Esophagus muscularis mucosa (tissue), 4 donors: ENCODE measurements around the gene KDM5C. TPM values are rescaled to one million over a fixed set of nuclear protein-coding genes. Genes with fewer than 3 reads are reported as not detected.

Experiments used
- DNase-seq: peaks from one replicate; pipeline ENCODE4 v3.0.0-alpha.2; 2017; ENCODE audit errors: extremely low spot score
- H3K27ac ChIP-seq, 4 donors: fragments of 200-600 bp; sonication (generic); replicated peaks in 1 of 4; 1 replicate in 3 of 4; 2 replicates in 1 of 4; pipeline ENCODE4 v1.5.1; 2016 to 2019; ENCODE audit warnings: mild to moderate bottlenecking in 1 of 4
- H3K27me3 ChIP-seq, 4 donors: fragments of 200-600 bp; sonication (generic); one replicate each; pipeline versions ENCODE4 v1.5.1 to v1.6.0; 2016 to 2019
- H3K36me3 ChIP-seq, 4 donors: fragments of 200-600 bp; sonication (generic); one replicate each; pipeline ENCODE4 v1.5.1; 2016 to 2019
- H3K4me1 ChIP-seq, 4 donors: fragments of 200-600 bp; sonication (generic); one replicate each; pipeline ENCODE4 v1.5.1; 2016 to 2019
- H3K4me3 ChIP-seq, 4 donors: fragments of 200-600 bp; sonication (generic); 1 replicate in 2 of 4; 2 replicates in 2 of 4; pipeline ENCODE4 v1.5.1; 2016 to 2019; ENCODE audit warnings: mild to moderate bottlenecking in 4 of 4, moderate library complexity in 1 of 4
- H3K9me3 ChIP-seq, 4 donors: fragments of 200-600 bp; sonication (generic); 1 replicate in 3 of 4; 2 replicates in 1 of 4; pipeline ENCODE4 v1.5.1; 2016 to 2019
- CTCF ChIP-seq, 3 experiments: fragments of 200-600 bp in 2 of 3; fragments of 450-650 bp in 1 of 3; sonication (generic) in 2 of 3; IDR thresholded peaks; one replicate each; pipeline ENCODE4 v1.5.1; 2017 to 2019; ENCODE audit warnings: antibody characterized with exemption in 3 of 3, mild to moderate bottlenecking in 2 of 3, moderate library complexity in 1 of 3
- EP300 ChIP-seq: sonication (generic); formaldehyde crosslinking; IDR thresholded peaks from one replicate; pipeline ENCODE4 v1.6.1; 2017; ENCODE audit warnings: antibody characterized with exemption
- POLR2A ChIP-seq: fragments of 450-650 bp; IDR thresholded peaks from one replicate; pipeline ENCODE4 v1.6.1; 2017; ENCODE audit warnings: antibody characterized with exemption, moderate library complexity, mild to moderate bottlenecking, low read depth
- POLR2AphosphoS5 ChIP-seq, 2 donors: sonication (generic); formaldehyde crosslinking; IDR thresholded peaks; one replicate each; pipeline ENCODE4 v1.6.1; 2017; ENCODE audit warnings: antibody characterized with exemption in 2 of 2
- WGBS: methylation state at CpG from one replicate; pipeline ENCODE4 v1.1.5; 2018; 5-methylcytosine and 5-hydroxymethylcytosine counted together
- intact Hi-C: fragments of 100-400 bp; cut with DNase I; formaldehyde crosslinking; loops from one replicate; pipeline ENCODE4 v1.15.1; 2023
- total RNA-seq, 4 donors: library from RNA; depleted of rRNA; stranded (reverse); fragments of >200 nt; gene quantifications; one replicate each; pipeline versions ENCODE4 v1.1.0 to v1.2.1, GENCODE V29; 2016

Gene KDM5C
- 100 to 1,000 TPM in 2 of 4 donors, 10 to 100 TPM in 2; 64.8 to 128 (median 85.2) TPM for total RNA-seq

DNA sequence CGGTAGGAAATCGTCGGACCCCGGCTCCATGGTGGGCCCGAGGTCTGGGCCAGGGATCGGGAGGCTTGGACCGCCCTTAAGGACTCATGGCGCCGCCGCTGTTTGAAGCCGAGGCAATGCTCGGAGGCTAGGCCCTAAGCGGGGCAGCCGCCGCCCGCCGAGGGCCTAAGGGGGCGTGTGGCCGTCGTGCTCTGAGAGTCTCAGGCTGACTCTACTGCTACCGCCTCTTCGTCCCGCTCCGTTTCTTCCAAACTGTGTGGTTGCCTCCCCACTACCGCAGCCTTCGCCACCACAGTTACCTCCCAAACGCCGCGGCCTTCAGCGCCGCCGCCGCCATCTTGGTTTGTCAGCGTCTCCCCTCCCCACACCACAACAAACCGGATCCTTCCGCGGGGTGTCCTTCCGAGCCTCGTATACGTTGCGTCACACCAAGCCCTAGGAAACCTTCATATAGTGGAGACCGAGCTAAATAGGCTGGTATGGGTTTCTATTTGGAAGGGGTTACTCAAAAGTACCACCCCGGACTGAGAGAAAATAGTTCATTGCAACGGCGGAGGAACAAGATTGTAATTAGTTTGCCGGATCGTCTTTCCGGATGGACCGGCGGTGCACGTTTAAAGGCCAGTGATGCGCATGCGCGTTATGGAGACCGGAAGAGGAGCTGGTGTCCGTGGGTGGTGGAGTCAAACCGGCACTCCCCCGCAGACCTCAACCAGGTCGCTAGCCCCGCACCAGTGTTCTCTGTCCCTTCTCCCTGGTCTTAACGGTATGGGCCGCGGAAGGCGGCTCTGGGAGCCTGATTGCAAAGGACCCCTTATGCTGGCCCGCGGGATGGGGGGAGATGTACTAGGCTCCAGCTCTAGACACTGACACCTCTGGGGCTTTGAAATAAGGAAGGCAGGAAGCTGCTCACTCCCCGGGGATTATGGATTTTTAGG is at the start of gene KDM5C:
KDM5C (minus strand) TSS at position 348 of the 938 bp plus-strand sequence; CDS start at position 30, 318 bp downstream.
- peaks cover 26 to 49% (median 34%) of the 10 kb centered on the region in 4 donors for H3K4me1 ChIP-seq
- H3K27ac ChIP-seq, result peak within 1 kb of the TSS; percentile 83 to 91 (median 86)
- WGBS, result under 1% methylated on average over 42 of the region's 67 CpGs
- DNase-seq, result peak; percentile 94
- TF ChIP-seq POLR2A (peak; percentile 38), POLR2AphosphoS5 (IDR thresholded peaks at IDR 0.05) (peak; percentile 78 to 80), CTCF (IDR thresholded peaks at IDR 0.05) (no peak), EP300 (no peak)
- H3K4me3 ChIP-seq, result peak within 1 kb of the TSS; percentile 75 to 96 (median 81)
- no peaks in the 10 kb centered on the region for H3K9me3 ChIP-seq
- H3K36me3 ChIP-seq, result peaks cover 0 to 15% (median 9%) of the 10 kb centered on the region in 4 donors
- intact Hi-C loops, result loop anchor here (10.0 kb wide), 1 partner anchor 200 kb away; the partner anchor contains the start of genes RIBC1 and SMC1A
- H3K27me3 ChIP-seq, result no peaks in the 10 kb centered on the region

DNA sequence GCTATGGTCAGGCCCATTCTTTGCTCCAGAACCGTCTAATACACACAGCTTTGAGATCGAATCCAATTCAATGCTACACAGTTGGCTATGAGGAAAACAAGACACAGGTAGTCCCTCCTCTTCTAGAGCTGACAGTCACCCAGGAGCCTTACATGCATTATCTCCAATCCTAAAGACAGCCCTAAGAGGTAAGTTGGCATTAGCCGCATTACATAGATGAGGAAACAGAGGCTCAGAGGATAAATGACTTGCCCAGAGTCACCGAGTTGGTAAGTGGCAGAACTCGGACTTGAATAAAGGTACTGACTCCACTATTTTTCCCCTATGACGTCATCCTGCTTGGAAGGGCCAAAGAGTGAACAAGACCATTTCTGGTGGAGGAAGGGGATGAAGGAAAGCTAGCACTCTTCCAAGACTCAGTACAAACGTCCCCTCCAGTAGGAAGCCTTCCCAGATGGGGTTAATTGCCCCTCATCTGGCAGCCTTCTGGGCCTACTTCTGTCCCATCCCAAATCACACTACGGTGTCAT is 47.9 kb upstream of the KDM5C start:
- no peaks in the 10 kb centered on the region for H3K36me3 ChIP-seq
- TF ChIP-seq POLR2AphosphoS5 (IDR thresholded peaks at IDR 0.05), result no peak
- no peak overlapping the region for H3K27ac ChIP-seq
- intact Hi-C loops, result no loop called here
- H3K27me3 ChIP-seq, result no peaks in the 10 kb centered on the region
- H3K4me1 ChIP-seq, result no peaks in the 10 kb centered on the region
- no peaks in the 10 kb centered on the region for H3K9me3 ChIP-seq
- no peak for DNase-seq
- no peak overlapping the region for H3K4me3 ChIP-seq
- 65% methylated on average over 8 of the region's 8 CpGs for WGBS

- intact Hi-C loops, result no loop called here
- TF ChIP-seq EP300 (no peak), CTCF (IDR thresholded peaks at IDR 0.05) (no peak), POLR2AphosphoS5 (IDR thresholded peaks at IDR 0.05) (no peak), POLR2A (no peak)
- Histone ChIP-seq H3K36me3 (no peaks in the 10 kb centered on the region), H3K9me3 (no peaks in the 10 kb centered on the region), H3K4me3 (no peak overlapping the region), H3K4me1 (peaks cover 0 to 7% (median 0%) of the 10 kb centered on the region in 4 donors), H3K27ac (no peak overlapping the region), H3K27me3 (no peaks in the 10 kb centered on the region)
- DNase-seq, result no peak
- WGBS, result 78% methylated on average over 14 of the region's 14 CpGs
These were observed 44.6 kb upstream of the KDM5C start for GRCh38 chrX:53269536-53270107.

GRCh38 chrX:53268173-53268572 is 43.2 kb upstream of the KDM5C start:
- Histone ChIP-seq H3K9me3 (no peaks in the 10 kb centered on the region), H3K4me3 (no peak overlapping the region), H3K27ac (no peak overlapping the region), H3K27me3 (no peaks in the 10 kb centered on the region), H3K36me3 (no peaks in the 10 kb centered on the region), H3K4me1 (peaks cover 0 to 7% (median 0%) of the 10 kb centered on the region in 4 donors)
- WGBS, result 76% methylated on average over 7 of the region's 7 CpGs
- TF ChIP-seq POLR2AphosphoS5 (IDR thresholded peaks at IDR 0.05), result no peak
- TF ChIP-seq CTCF (IDR thresholded peaks at IDR 0.05), result no peak
- no peak for TF ChIP-seq EP300
- DNase-seq, result no peak
- intact Hi-C loops, result no loop called here

- intact Hi-C loops, result no loop called here
- H3K4me3 ChIP-seq, result no peak overlapping the region
- H3K36me3 ChIP-seq, result no peaks in the 10 kb centered on the region
- no peaks in the 10 kb centered on the region for H3K9me3 ChIP-seq
- H3K27me3 ChIP-seq, result no peaks in the 10 kb centered on the region
- no peak for DNase-seq
- 69% methylated on average over 11 of the region's 11 CpGs for WGBS
- H3K27ac ChIP-seq, result no peak overlapping the region
- peaks cover 0 to 7% (median 0%) of the 10 kb centered on the region in 4 donors for H3K4me1 ChIP-seq
- no peak for TF ChIP-seq POLR2AphosphoS5 (IDR thresholded peaks at IDR 0.05)
These were observed 41.9 kb upstream of the KDM5C start for GRCh38 chrX:53266914-53267313.
